ENCODE measurements around the gene ACP6.
A peak's percentile ranks its signal among the peaks of the same experiment; 100 is the strongest.

The ACP6 gene

DNA sequence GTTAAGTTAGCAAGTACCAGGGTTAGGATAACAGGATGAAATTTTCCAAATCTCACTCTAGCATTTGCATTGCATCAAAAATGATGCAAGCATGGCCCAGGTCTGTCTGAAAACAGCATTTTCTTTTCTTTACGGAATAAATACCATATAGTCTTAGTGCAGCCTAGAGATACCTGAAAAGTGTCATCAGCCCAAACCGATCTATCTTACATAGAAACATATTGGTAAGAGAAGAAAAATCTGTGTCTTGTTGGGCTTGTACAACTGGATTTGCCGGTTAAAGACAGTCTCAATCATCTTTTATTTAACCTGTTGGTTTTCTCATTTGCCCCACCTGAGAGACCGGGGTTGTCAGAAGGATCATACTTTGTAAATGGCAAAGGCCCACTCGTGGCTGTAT lies 15.8 kb downstream of the ACP6 start:
- DNase-seq (ENCODE audit: low read depth, low spot score): no peak
- H3K4me3 ChIP-seq (ENCODE audit: low read length): no peak overlapping the region

GRCh38 chr1:147652306-147652705 lies 18.0 kb downstream of the ACP6 start:
- DNase-seq (ENCODE audit: low read depth, low spot score): no peak
- no peak overlapping the region for H3K4me3 ChIP-seq (ENCODE audit: low read length)

DNA sequence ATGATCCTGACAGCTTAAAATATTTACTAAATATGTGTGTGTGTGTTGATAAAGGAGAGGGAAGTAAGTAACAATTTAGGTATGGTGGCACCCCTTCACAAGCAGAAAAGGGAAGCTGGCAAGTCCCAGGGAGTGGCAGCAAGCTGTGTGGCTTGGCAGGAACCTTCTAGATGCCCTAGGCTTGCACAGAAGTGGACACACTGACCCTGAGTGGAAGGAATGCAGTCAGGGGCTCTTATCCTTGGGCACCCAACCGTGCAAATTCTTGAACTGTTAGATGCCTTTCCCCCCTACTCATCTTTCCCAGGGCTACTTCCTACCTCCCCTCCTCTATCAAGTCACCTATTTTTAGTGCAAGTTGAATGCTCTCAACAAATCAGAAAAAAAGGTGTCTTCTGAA lies 18.9 kb downstream of the ACP6 start:
- DNase-seq (ENCODE audit: low read depth, low spot score): no peak
- H3K4me3 ChIP-seq (ENCODE audit: low read length): no peak overlapping the region

GRCh38 chr1:147648933-147649332 lies 21.4 kb downstream of the ACP6 start:
- no peak for DNase-seq (ENCODE audit: low read depth, low spot score)
- no peak overlapping the region for H3K4me3 ChIP-seq (ENCODE audit: low read length)

DNA sequence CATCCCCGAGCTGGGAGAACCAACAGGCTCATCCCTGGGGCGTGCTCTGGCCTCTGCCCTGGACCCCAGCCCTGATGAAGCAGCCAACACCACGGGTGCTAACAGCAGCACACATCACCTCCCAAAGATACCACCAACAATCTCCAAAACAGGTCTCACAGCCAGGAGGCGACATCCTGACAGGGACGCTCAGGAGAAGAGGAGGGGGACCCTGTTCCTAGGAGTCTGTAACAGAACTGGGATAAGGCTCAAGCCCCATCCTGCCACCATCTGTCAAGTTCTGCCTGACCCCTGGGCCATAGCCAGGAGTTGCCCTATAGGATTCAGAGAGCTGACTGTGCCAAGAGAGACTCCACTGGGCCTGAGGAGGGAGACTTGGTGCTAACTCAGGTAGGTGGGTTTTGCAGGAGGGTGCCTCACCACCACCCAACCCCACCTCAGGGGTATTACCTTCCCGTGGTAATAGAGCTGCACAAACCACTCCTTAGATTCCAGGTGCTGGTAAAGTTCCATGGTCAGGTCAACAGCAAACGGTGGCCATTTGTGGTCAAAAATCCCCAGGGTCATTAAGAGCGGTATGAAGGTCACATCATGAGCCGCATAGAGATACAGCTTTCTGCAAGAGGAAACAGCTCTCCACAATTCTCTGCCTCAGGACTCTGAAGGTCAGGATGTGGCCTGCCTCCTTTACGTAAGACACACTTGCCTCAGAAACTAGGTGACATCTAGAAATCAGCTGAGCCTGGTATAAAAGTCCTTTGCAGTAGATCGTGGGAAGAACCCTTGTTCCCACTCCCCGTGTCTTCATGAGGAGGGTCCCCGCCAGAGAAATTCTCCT lies 22.3 kb downstream of the ACP6 start:
- H3K4me3 ChIP-seq (ENCODE audit: low read length): no peak overlapping the region
- peak; percentile 61 for DNase-seq (ENCODE audit: low read depth, low spot score)

DNA sequence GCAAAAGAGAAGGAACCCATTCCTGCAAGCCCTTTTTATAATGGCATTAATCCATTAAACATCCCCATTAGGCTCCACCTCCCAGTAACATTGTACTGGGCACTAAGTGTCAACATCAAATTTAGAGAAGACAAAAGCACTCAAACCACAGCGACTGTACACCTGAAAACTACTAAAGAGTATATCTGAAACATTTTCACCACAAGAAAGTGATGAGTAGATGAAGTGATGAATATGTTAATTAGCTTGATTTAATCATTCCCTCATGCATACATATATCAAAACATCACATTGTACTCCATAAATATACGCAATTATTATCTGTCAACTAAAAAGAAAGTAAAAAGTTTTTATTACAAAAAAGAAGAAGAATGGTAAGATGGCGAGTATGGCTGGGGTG lies 26.4 kb downstream of the ACP6 start:
- no peak overlapping the region for H3K4me3 ChIP-seq (ENCODE audit: low read length)
- DNase-seq (ENCODE audit: low read depth, low spot score): no peak

GRCh38 chr1:147641695-147642592 lies 28.4 kb downstream of the ACP6 start:
- H3K4me3 ChIP-seq (ENCODE audit: low read length): no peak overlapping the region
- peak; percentile 65 for DNase-seq (ENCODE audit: low read depth, low spot score)

GRCh38 chr1:147641291-147641690 lies 29.0 kb downstream of the ACP6 start:
- no peak for DNase-seq (ENCODE audit: low read depth, low spot score)

DNA sequence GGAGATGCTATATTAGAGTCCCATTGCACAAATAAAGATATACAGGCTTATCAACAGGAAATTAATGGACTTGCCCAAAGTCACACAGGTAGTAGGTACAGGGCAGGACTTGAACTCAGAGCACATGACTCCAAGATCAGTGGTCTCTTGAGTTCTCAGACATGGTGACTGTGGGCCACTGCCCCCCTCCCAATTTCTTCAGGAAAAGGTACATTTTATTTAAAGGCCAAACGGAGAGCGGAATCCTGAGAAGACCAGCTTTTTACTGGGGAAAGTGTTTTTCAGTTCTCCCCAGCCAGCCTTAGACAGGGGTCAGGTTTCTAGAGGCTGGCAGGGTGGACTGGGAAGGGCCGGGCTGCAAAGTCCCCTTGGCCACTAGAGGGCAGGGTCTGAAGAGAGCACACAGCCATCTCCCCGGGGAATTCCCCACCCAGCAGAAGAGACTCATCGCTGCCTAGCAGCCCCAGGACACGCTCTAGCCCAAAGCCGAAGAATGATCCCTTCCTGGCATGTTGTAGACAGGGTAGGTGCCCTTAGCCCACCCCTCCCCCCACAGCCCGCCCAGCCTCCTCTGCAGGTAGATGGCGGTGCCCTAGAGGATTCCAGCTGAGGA lies 29.7 kb downstream of the ACP6 start:
- peak; percentile 47 for DNase-seq (ENCODE audit: low read depth, low spot score)
- H3K4me3 ChIP-seq (ENCODE audit: low read length): no peak overlapping the region

More at GRCh38 chr1:147641291-147641690, 29.0 kb downstream of the ACP6 start:
- no peak overlapping the region for H3K4me3 ChIP-seq (ENCODE audit: low read length)

DNA sequence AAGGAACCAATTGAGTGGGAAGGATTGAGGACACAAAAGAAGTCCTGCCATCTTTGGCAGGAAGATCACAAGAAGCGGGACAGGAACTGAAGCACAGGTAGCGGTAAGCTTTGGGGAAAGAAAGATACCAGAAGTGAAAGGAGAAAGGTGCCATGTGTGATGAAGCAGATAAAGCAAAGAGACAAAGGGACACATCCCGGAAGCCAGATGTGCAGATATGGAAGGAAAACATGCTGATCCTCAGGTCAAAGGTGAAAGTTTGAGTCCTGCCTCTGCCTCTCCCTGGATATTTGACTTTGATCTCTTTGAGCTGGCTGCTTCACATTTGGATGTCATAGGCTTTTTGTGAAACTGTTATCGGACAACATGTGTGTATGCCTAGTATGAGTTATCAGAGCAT lies 34.0 kb downstream of the ACP6 start:
- H3K4me3 ChIP-seq (ENCODE audit: low read length): no peak overlapping the region
- DNase-seq (ENCODE audit: low read depth, low spot score): no peak

DNA sequence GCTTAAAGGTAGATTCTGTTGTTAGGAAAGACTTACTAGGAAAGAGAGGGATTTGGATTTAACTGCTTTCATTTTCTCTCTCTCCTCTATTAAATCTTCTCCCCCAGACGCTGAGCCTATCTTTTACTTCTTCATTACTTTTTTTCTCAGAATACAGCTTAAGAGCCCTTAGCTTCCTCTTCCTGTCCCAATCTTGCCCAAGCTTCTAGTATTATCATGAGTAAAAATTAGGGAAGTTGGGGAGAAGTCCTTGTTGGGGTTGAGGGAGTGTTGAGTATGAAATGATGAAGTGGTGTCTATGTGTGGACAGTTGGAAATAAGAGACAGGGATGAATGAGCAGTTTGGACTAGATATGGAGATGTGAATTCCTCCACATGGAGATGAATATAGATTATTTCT lies 35.0 kb downstream of the ACP6 start:
- no peak for DNase-seq (ENCODE audit: low read depth, low spot score)
- no peak overlapping the region for H3K4me3 ChIP-seq (ENCODE audit: low read length)

DNA sequence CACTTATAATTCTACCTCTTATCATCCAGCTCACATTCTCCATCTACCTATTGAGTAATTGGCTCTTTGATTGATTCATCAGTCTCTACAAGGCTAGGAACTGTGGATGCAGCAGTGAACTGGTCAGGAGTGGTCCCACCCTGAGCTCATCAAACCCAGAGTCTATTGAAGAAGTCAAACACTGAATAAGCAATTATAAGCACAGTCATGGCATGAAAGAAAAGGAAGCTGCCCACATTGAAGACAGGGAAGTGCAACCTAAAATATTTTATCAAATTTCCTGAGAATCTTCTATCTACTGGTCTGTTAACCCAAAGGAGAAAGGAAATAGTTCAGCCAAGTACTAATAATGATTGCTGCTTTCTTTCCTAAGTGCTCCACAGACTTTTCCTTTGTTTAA lies 35.7 kb downstream of the ACP6 start:
- no peak overlapping the region for H3K4me3 ChIP-seq (ENCODE audit: low read length)
- no peak for DNase-seq (ENCODE audit: low read depth, low spot score)

DNA sequence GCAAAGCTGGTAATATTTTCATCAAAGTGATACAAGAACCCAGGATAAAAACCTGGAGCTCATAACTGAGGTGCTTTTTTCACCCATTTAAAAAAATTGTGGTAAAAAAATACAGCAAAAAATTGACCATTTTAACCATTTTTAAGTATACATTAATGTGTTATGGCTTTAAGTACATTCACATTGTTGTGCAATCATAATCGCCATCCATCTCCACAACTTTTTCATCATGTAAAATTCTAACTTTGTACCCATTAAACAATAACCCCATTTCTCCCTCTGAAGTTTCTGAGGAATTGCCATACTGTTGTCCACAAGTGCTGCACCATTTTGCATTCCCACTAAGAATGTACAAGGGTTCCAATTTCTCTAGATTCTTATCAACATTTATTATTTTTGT lies 36.6 kb downstream of the ACP6 start:
- no peak overlapping the region for H3K4me3 ChIP-seq (ENCODE audit: low read length)
- no peak for DNase-seq (ENCODE audit: low read depth, low spot score)

GRCh38 chr1:147631839-147632238 lies 38.5 kb downstream of the ACP6 start:
- DNase-seq (ENCODE audit: low read depth, low spot score): no peak
- H3K4me3 ChIP-seq (ENCODE audit: low read length): no peak overlapping the region

GRCh38 chr1:147630447-147630846 lies 39.9 kb downstream of the ACP6 start:
- H3K4me3 ChIP-seq (ENCODE audit: low read length): no peak overlapping the region
- no peak for DNase-seq (ENCODE audit: low read depth, low spot score)

DNA sequence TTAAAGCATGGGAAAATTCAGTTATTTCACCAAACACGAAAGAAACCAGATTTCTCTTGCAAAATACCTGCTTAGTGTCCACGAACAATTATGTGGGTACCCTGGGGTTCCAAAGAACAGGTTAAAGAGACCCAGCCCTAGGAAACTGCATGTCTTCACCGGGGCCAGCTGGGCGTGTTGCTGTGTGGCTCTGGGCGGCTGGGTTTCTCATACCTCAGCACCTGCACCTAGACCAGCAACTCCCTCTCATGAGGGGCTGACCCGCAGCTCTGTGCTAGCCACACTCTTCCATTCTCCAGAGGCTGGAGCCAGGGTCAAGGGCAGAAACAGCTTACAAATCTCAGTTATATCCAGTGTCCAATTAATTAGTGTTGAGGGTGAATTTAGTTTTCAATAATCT lies 40.3 kb downstream of the ACP6 start:
- DNase-seq (ENCODE audit: low read depth, low spot score): no peak
- no peak overlapping the region for H3K4me3 ChIP-seq (ENCODE audit: low read length)

DNA sequence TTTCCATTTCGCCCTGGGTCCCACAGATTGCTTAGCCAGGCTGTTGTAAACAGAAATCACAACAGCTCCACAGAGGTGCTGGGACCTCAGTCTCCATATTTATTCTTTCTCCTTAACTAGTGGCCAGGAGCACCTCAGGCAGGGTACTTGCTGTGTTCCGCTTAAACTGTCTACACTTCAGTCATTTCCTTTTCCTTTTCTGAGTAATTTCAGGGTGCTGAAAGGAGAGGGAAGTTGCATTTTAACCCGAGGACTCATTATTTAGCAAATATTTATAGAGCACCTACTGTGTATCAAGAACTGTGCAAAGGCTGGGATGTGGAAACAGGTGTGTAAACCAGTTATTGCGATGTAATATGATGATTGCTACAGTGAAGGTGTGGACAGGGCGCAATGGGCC lies 41.9 kb downstream of the ACP6 start:
- DNase-seq (ENCODE audit: low read depth, low spot score): no peak
- no peak overlapping the region for H3K4me3 ChIP-seq (ENCODE audit: low read length)

DNA sequence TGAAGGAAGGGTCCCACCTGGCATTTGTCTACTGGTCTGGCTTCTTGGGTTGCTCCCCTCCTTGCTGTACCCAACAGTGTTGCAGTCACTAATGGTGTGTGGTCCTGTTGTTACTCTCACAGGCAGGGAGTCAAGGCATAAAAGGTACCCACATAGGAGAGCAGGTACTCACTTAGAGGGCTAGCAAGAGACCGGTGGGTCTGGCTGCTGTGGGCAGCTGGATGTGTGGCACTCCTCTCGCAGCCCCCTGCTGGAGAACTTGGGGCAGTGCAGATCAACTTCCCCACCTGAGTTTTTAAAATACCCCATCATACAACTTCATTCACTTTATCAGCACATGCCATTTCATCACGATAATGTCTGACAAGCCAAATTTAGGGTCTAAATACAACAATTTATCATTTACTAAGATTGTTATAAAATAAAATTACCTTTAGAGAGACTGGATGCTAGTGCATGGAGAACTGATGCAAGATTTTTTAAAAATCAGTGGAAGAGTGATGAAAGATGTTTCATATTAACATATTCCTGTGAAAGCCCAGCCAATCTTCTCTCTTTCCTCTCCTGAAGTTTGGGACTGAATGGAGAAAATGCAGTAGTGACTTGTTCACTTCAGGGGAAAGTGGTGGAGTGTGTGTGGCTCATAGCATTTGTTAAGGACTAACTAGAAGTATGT lies 42.8 kb downstream of the ACP6 start:
- no peak overlapping the region for H3K4me3 ChIP-seq (ENCODE audit: low read length)
- DNase-seq (ENCODE audit: low read depth, low spot score): peak; percentile 39

GRCh38 chr1:147626739-147627138 lies 43.6 kb downstream of the ACP6 start:
- H3K4me3 ChIP-seq (ENCODE audit: low read length): no peak overlapping the region
- no peak for DNase-seq (ENCODE audit: low read depth, low spot score)

All from Jurkat, Clone E6-1 (cell line).